ENCODE measurements around the gene LSM5.

Gene LSM5

DNA sequence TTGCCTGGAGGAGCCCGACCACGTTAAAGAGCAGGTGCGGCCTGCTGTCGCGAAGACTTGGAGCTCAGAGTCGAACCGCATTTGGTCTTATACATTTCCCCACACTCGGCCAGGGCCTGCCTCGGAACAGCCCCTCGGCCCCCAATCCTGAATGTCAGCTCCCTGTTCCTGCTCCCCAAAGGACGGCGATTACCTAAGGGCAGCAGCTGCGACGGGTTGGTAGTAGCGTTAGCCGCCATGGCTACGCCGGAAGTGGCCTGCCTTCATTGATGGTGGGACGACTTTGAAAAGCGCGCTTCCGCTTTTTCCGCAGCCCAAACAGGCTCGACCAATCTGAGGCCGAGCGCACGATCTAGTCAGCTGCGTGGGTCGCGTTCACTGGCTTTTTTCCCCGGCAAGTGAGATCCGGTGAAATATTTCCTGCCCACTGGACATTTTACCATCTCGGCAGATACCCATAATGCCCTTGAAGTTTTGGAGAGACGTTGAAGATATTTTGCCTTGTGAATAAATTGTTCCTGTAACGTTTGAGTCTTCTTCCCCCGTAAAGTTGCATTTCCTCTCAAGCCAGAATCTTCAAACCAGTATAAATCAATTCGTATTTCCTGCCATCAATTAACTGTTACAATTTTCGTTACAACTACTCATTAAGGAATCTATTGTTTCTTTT lies at the start of gene LSM5:
TSS of gene LSM5 (minus strand) at position 254 of the 670 bp plus-strand sequence. CDS start at position 239, 15 bp downstream.
- peak; percentile 94 to 97 (median 96) for DNase-seq

DNA sequence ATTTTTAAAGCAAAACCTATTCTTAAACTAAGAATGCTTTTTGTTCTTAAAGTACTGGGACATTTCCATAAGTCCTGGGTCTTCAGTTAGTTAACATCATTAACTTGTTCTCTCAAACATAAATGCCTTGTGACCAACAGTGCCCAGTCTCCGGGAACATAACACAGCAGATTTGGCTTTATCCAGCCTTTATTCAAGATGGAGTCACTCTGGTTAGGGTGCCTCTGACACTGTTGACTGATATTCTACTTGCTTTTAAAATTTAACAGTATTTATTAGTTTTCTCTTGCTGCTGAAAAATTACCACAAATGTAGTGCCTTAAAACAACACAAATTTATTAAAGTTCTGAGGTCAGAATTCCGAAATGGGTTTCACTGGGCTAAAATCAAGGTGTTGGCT lies 49.2 kb upstream of the LSM5 start:
- no peak for DNase-seq

DNA sequence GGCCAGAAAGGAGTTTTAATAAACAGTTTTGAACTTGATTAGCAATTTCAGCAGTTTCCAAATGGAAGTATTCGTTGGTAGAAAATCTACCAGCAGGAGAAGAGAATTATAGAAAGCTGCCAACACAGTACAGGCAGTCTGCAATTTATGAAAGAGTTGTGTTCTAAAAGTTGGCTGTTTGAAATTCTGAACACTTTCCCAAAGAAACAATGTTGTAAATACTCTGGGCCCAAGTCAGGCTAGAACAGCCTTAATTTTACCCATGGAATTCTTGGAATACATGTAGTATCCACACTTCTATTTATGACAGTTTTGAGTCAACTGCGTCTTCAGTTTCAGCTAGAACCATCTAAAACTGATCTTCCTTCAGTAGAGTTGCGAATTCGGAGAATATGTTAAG lies 47.6 kb upstream of the LSM5 start:
- DNase-seq: no peak

DNA sequence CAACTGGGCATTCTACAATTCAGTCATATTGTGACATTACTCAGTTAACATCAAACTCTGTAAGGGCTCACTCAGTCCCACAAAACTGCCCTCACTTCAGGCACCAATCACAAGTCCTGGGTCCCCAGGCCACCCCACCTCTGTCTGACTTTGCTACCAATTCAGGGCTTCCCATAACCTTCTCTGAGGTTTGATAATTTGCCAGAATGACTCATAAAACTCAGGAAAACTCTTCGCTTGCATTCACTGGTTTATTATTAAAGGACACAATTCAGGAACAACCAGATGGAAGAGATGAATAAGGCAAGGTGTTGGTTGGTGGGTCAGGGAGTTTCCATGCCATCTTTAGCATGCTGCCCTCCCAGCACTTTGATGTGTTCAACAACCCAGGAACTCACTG lies 46.4 kb upstream of the LSM5 start:
- DNase-seq: no peak

DNA sequence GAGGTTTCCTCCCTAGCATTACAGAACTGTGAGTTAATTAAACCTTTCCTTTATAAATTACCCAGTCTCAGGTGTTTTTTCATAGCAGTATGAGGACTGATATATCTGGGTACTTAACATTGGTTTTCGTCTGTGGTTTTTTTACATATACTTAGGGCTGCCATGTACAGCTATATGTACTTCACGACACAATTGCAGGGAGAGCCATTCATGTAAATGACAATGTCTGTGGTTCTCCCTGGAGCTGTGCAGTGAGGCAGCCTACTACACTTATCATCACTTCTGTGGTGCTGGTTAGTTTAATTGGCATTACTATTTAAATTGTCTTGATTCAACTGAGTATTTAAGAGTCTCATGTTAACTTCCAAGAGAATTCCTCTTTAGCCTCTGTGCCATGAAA lies 45.8 kb upstream of the LSM5 start:
- no peak for DNase-seq

DNA sequence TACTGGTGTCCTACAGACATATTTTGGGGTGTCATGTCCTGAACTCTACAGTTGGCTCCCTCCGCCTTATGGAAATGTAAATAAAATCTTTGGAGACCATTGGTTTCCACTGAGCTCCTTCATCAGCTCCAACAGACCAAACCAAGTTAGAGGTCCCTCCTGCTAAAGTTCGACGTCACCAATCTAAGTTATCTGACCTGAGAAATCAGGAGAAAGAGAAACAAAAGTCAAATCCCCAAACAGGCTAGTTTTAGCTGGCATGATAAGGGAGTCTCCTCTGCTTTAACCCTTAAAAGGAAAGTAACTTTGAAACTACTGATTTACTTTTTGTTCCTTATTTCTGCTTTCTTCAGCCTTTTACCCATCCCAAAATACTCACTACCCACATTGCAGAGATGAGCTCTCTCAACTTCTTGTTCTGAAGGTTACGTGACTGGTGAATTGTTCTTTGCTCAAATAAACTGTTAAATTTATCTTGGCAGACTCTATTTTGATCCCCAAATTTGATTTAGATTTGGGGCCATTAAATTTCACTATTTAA lies 45.1 kb upstream of the LSM5 start:
- DNase-seq: peak in 1 of 3 donors; percentile 22

DNA sequence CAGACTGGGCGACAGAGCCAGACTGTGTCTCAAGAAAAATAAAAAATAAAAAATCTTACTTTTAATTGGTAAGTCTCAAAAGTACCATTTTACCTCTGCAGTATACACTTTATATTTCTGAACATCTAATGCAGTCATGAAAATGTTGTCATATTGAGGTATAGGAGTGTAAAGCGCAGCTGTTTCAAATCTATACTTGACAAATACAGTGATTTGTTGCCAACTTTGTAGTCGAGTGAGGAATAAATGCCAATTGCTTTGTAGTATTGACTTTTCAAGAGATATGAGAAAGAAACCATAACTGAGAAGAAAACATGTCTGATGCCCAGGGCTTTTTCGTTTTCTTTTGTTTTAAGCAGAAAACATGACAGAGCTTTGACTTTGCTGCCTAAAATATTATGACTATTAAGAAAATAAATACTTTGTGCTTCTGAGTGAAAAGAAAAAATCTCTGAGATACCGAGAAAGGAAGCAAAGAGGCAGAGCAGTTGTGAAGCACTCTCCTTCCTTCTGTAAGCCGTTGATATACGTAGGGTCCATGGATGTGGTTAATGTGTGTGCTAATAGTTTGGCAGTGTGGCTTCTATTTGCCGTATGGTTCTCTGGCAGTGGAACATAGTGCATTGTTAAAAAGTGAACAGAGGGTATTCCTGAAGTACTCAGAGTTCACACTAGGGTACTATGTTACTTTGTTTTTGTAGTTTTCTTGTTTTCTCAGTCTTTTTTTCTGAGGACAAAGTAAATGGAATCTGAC lies 43.3 kb upstream of the LSM5 start:
- DNase-seq: no peak

DNA sequence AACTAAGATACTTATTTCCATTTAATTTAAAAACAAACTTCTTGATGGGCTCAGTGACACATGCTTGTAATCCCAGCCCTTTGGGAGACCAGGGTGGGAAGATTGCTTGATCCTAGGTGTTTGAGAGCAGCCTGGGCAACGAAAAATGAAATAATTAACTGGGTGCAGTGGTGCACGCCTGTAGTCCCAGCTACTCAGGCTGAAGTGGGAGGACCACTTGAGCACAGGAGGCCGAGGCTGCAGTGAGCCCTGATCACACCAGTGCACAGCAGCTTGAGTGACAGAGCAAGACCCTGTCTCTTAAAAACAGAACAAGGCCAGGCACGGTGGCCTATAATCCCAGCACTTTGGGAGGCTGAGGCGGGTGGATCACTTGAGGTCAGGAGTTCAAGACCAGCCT lies 42.5 kb upstream of the LSM5 start:
- no peak for DNase-seq

DNA sequence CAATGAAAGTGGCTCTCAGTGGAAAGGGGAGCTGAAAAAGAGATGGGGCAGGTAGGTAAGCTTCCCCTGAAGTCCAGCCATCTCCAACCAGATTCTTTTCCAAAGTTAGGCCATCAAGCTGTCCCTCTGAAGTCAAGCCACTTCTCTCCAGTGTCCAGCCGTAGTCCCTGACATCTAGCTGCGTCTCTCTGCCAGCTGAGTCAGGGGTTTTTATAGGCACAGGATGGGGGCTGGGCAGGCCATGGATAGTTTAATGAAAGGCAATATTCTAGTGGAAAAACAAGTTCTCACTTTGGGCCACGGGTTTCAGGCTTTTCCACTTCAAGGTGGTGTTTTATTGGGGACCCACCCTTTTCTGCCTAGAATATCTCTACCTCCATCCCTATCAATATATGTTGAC lies 41.9 kb upstream of the LSM5 start:
- DNase-seq: no peak

DNA sequence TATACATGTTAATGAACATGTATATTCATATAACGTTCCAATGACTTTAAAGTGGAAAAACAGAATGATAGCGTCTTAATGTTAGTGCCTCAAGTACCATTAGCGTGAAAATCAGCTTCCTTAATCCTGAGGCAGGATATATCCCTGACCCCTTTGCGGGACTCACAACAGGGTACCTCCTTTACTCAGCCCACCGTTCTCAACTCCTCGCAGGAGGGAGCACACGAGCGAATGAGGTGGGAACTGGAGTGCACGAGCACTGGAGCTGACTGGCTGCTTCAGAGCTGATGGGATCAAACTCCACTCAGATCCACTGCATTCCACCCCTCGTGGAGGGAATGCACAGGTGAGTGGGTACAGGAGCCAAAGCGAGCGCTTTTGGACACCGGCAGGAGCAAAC lies 41.2 kb upstream of the LSM5 start:
- no peak for DNase-seq

DNA sequence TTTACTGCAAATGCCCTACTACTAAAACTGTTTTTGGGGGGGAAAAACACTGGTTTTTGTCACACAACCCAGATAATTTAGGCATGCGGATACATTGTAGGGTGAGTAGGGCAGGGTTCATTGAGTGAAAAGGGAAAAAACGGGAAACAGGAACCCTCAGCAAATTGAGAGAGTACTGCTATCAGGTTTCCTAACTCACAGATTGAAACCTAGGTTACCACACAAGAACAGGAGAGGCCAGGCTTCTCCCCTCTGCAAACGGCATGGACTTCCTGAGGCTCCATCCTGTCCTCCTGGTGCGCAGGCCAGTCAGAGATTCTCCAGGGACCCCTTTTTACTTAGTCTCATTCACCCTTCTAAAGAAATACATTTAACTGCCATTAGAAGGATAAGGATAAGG lies 35.7 kb upstream of the LSM5 start:
- no peak for DNase-seq

DNA sequence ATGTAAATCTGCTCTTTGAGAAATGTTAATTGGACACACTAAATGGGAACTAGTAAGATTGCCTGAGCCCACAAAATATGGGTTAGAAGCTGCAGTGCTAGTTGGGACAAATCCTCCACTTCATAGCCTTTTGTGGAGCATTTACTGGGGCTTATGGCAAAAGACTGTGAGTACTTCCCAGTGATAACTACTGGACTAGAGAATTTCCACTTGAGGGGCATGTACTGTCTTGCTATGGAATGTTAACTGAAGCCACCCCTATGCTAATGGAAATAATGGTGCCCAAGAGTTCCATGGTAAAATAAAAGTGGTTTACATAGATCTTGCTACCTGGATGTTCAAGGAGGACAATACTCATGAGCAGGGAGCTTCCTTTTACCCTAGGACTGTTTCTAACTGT lies 34.5 kb upstream of the LSM5 start:
- DNase-seq: no peak

DNA sequence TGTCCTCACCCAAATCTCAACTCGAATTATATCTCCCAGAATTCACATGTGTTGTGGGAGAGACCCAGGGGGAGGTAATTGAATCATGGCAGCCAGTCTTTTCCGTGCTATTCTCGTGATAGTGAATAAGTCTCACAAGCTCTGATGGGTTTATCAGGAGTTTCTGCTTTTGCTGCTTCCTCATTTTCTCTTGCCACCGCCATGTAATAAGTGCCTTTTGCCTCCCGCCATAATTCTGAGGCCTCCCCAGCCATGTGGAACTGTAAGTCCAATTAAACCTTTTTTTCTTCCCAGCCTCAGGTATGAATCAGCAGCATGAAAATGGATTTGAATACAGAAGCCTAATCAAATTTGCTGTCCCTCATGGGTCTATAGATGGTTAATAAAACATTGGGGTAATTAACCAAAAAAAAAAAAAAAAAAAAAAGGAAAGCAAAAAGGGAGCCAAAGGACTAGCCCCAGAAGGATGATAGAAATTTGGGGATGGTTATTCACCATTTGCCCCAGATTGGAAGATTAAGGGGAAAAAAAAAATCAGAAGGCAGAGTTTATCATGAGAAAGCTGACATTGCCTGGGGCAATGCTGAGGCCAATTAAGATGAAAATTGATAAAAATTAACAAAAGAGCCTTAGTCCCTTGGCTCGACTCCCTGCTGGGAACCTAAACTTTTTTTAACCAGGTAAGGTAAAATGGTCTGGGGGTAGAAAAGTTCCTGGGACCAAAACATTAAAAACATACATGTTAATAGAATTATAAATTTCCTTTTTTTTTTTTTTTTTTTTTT lies 32.8 kb upstream of the LSM5 start:
- DNase-seq: no peak

DNA sequence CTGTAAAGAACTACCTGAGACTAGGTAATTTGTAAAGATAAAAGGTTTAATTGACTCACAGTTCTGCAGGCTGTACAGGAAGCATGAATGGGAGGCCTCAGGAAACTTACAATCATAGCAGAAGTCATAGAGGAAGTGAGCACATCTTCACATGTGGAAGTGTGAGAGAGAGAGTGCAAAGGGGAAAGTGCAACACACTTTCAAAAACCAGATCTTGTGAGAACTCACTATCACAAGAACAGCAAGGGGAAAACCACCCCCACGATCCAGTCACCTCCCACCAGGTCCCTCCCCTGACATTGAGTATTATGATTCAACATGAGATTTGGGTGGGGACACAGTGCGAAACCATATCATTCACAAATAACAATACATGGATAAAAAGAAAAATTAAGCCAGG lies 29.6 kb upstream of the LSM5 start:
- DNase-seq: no peak

DNA sequence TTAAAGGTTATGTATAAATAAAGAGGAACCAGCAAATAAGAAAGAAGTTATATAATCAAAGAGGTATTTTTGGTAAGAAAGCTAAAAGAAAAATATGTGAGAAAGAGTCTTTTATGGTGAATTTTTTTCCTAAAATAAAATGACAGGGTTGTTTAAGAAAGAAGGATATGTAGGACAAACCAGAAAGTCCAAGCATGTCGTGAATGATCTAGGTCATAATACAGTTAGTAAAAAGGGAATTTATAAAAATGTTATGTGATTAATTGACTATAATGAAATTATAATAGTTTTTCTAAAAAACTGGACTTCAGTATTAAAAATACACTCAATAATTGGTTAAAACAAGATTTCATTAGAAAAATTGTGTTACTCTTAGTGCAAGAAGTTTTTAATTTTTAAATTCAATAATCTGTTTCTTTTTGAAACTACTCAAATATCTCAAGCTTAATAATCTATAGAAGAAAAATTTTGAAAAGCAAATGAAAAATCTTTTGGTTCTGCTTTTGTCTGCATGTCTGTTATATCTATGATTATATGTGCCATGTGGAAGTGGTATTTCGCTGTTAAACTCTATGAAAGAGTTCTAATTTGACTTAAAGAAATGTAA lies 28.5 kb upstream of the LSM5 start:
- DNase-seq: peak in 2 of 3 donors; percentile 6 to 21

DNA sequence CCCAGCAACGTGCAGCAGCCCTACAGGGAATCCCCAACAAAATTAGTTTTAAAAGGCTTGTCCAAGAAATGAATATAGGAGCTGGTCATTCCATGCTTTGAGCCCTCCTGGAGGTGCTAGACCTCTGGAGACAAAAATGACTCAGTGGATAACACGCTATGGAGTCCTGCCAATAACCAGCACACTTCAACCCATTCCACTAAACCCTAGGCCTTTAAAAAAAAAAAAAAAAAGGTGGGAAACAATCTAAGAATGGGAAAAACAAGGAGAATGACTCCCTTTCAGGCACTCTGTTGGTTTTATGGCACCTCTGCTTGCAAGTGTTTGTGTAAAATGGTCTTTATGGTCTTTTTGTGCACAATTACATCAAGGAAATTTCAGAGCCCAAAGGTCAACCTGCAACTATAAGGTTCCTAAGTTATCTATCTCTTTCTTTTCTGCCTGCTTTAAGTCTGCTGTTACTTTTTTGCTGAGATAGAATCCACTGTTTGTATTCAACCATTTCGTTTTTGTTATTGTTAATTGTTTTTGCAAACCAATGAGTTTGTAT lies 26.4 kb upstream of the LSM5 start:
- DNase-seq: no peak

DNA sequence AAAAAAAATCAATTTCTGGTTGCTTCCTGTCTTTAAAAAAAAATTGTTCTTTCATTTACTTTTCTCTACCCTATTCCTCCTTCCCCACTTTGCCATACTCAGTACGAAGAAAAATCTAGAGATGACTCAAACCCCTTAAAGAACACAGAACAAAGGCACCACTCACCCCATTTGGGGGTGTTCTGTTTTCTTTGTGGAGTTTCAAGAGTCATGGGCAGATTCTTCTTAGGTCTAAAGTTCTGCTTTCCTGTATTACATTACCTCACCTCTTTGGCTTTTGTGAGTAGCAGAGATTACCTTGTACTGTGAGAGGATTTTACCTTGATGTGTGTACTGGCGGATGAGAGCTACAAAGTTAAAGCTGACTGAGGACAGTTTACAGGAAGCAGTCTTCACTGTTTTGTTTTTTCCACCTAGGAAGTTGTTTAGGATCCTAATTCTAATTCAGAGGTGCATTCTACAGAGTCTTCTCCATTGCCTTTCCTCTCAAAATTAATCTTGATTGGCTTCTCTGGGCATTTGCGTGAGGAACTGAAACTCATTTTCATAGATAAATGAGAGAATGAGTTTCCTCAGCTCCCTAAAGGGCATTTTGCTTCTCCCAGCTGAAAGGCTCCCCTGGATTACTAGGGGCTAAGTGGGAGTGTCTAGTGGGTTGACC lies 25.8 kb upstream of the LSM5 start:
- no peak for DNase-seq

DNA sequence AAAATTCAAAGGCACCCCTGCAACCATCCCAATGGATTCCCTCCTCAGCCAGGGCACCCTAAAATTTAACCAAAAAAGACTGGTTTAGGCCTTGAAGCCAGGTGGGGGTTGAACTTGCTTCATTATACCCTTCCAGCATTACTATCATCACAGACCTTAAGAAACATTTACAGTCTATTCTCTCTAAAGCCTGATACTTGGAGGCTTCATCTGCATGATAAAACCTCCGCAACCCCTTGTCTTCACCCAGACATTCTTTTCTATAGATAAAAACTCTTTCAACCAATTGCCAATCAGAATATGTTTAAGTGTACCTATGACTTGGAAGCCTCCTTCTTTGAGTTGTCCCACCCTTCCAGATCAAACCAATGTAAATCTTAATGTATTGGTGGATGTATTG lies 23.0 kb upstream of the LSM5 start:
- no peak for DNase-seq

DNA sequence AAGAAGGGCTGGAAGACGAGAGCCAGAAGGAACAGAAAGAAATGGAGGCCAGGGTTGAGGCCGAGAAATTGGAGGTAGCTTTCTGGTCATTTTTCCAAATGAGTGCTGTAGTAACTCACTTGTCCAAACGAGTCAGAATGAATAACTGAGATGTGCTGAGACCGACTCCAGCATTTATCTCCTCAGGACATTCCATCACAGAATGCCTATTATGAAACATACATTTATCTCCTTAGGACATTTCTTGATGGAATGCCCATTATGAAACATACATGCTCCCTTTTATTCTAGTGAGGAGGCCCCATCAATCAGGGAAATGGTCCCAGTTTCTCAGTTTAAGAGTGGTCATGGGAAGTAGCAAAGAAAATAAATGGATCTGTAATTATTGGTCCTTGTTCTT lies 21.6 kb upstream of the LSM5 start:
- no peak for DNase-seq

DNA sequence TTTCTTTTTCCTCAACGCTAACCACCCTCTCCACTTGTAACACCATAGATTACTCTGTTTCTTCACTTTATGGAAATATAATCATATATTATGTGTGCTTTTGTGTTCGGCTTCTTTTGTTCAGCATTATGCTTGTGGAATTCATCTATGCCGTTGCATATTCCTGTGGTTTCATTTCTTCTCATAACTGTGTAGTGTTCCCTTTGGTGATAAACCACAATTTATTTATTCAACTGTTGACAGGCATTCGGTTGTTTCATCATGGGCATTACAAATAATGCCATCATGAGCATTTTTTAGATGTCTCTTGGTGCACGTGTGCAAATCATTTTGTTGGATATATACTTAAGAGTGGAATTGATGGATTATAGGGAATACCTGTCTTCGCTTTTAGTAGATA lies 17.2 kb upstream of the LSM5 start:
- no peak for DNase-seq

DNA sequence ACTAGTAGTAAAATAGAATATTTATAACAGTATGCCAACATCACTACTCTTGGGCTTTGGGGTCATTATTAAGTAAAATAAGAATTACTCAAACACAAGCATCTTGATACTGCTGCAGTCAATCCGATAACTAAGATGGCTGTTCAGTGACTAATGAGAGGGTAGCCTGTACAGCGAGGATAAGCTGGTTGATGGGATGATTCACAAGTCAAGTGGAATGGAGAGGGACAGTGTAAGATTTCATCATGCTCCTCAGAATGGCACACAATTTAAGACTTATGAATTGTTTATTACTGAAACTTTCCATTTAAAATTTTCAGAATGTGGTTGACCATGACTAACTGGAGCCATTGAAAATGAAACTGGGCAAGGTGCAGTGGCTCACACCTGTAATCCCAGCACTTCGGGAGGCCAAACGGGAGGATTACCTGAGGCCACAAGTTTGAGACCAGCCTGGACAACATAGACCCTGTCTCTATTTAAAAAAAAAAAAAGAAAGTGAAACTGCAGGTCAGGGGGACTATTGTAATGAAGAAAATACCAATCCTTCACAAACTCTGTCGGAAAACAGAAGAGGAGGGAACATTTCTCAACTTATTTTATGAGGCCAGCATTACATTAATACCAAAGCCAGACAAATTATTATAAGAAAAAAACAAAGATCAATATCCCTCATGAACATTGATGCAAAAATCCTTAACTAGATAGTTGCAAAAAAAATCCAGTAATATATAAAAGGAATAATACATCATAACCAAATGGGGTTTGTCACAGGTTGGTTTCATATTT lies 16.3 kb upstream of the LSM5 start:
- DNase-seq: peak; percentile 72 to 81 (median 76)

Data from suppressor macrophage treated with lipopolysaccharide for 1 hour (primary cell).